ENCODE measurements around the gene TRIM9.

The TRIM9 gene

DNA sequence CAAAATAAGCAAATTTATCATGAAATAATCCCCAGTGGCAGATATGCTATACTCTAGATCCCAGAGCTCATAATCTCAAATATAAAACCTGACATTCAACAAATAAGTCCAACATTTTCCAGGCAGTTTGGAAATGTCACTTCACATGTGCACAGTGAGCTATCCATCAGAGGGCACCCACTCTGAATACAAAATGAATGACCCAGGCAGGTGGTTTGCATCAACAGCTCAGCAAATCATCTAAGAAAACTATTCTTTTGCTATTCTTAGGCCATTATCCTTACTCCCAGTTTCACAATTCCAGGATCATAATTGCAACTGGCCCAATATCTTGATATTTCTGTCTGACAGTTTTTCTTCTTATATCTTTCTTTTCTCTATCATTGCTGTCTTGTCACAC is 38.5 kb downstream of the TRIM9 start:
- DNase-seq (ENCODE audit: low spot score), result no peak

DNA sequence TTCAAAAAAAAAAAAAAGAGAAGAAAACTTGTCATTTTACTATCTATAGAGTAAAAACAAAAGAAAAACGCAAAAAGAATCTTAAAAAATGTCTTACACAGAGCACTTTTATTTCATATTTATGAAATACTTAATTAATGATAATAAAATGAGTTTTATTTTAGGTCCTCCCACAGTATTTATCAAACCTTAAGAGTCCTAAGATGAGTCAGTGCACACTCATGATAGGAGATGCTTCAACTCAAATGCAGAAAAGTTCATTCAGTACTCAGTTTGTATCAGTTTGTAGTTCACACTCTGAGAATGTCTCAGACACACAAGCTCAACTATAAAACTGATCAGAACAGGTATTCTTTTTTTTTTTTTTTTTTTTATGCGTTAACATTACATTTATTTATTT is 41.7 kb downstream of the TRIM9 start:
- peak; percentile 9 for DNase-seq (ENCODE audit: low spot score)

DNA sequence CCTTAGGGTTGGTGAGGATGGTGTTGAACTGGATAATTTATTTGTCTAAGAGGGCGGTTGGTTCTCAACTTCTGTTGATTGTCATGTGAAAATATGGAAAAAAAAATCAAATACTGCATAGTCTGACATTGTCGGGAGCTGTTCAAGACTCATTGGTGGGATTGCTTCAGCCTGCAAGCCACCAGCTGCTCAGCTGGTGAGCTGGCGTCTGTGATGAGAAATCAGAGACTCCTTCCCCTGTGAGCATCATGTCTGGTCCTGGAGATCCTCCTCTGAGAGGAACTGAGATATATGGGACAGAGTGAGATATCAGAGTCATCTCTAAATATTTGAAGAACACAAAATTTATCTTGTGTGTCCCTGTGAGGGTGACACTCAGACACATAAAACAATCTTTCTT is 49.9 kb downstream of the TRIM9 start:
- no peak for DNase-seq (ENCODE audit: low spot score)

DNA sequence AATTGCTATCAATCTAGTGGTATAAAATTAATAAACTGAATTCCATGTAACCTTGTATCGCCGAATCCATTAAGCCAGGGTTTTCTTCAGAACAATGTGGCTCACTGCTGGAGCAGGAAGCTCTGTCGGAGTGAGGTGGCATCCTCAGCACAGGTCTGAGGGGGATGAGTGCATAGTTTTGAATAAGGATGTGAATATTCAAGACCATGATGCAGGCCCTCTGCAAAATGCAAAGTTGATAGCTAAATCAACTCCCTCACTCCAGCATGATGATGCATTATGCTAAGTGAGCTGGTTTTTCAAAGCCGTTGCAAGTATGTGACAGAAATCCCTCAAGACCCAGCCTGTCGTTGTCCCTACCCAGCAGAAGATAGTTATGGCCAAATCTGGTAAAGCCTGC is 53.0 kb downstream of the TRIM9 start:
- DNase-seq (ENCODE audit: low spot score), result no peak

DNA sequence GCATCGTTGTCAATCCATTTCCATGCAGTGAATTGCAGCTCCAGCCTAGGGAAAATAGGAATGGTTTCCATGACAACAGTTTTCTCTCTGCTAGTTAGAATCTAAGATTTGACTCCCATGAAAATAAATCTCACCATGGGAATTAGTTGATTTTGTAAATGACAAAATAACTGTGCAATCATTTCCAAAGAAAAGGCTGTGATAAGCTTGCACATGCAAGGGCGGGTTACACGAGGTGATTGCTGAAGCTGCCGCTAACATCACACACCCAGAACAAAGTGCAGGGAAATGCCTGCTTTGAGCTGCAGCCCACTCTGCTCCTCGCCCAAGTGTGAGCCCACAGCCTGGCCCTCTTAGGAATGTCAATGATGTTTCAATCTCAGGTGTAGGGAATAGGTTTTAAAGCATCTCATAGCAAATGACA is 53.8 kb downstream of the TRIM9 start:
- DNase-seq (ENCODE audit: low spot score), result no peak

DNA sequence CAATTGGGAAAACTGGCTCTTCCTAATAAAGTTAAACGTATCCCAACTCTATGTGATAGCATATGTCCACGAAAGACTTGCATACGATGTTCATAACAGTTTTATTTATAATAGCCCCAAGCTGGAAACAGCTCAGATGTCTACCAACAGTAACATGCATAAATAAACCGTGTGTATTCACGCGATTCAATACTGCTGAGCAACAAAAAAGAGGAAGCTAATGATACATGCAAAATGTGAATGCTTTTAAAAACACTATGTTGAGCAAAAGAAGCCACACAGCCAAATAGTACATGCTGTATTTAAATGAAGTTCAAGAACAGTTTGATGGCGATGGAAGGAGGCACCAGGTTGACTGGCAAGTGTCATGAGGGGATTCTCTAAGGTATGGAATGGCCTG is 55.7 kb downstream of the TRIM9 start:
- no peak for DNase-seq (ENCODE audit: low spot score)

DNA sequence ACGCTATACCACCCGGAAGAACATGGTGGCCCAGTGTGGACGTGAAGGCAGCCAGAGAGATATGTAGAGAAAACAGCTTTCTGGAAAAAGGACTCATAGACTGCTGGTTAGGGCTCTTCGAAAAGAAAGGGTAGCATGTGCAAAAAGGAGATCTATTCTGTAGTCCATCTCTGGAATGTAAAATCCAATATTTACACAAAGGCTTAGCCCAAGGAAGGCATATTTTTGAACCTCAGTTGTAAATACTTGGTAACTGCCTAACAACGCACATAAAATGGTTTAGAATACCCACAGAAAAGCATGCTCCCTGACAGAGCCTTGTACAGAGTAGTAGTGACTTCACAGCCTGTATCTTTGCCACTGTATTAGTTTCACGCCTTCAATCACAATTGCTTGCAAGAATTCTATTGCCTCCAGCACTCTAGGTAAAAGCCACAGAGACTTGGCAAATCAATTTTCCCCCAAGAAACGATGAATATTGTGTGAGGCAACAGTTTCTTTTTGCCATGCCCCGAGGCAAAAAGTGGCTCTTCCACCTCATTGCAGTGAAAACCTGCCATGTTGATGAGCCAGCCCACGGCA is 59.2 kb downstream of the TRIM9 start:
- no peak for DNase-seq (ENCODE audit: low spot score)

DNA sequence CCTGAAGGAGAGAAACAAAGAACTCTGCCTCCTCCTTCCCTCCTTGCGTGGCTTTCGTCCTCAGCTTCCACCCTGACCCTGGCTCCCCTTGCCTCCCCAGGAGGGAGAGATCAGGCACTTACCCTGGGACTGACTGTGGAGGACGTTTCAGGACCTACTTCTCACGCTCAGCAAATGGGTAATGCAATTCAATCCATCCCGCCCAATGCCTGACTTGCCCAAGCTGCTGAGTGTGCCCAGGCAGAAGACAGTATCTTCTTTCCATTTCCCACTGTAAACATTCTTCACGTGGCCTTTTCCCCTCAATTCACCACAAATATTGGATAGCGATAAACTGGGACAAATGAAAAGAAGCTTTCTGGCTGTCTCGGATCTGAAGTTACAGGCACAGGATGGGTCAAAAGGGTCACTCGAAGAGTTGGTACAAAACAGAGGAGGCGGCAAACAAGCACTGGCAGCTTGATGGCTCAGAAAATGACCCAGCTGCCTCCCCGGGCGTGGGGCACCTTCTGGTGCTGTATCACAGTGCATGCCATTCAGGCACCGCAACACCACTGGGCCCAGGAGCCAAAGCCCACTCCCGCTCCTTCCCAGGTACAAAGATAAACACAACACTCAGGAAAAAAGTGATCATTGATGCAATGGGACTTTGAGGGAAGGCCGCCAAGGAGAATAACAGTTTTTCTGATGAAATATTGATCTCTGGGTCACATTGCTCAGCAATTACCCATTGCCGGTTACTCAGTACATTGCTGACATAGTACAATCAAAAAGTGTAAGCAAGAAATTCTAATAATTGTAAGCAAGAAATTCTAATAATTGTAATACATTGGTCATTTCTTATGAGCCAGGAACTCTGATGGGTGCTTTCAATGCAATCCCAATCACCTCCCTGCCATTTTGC is 65.8 kb downstream of the TRIM9 start:
- DNase-seq (ENCODE audit: low spot score), result no peak

DNA sequence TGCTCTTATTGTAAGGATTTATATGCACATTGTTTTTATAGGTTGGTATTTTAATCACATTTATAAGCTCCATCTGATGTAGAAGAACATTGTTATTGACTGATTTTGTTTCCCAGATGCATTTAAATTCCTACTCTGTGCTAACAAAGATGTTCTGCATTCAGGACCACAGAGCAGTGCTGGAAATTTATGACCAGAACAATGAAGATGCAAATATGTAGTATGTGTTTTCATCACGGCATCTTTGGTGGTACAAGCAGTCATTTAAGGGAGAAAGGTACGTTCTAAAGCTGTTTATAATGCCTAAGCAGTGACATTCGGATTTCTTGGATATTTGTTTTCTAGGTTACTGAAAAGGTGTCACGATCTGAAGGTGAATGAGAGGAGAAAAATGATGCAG is 66.5 kb downstream of the TRIM9 start:
- no peak for DNase-seq (ENCODE audit: low spot score)

DNA sequence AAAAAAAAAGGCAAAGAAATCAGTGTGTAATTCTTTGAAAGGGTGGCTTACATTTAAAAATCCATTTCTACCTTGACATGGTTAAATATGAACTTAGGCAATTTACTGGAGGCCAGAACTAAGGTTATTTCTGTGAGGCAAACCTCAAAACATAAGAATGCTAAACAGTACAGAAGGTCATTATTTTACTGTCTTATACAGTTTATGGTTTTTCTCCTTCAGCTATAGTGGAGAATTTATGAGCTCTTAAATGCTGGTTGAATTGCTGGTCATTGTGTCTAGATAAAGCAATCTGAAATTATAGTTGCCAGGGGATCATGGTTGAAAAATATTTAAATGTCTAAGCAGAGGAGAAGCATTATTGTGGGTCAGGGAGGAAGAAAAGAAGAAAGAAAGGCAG is 70.5 kb downstream of the TRIM9 start:
- DNase-seq (ENCODE audit: low spot score), result no peak

DNA sequence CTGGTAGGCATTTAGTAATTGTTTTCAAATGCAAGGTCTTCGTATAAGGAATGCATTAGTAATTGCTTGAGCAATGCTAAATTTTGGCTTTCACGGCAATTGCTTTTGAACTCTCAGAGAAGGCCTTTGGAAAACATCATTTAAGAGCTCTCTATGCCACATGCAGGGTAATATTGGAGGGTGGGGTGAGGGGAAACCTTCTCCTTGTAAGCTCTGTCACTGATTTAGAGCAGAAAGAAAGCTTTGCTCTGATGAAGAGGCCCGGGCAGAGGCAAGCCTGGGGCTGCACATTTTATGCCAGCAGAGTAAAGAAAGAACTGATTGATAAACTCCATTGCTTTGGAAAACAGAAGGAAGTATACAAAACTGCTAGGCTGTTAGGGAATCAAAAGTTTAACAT is 70.9 kb downstream of the TRIM9 start:
- DNase-seq (ENCODE audit: low spot score), result no peak

DNA sequence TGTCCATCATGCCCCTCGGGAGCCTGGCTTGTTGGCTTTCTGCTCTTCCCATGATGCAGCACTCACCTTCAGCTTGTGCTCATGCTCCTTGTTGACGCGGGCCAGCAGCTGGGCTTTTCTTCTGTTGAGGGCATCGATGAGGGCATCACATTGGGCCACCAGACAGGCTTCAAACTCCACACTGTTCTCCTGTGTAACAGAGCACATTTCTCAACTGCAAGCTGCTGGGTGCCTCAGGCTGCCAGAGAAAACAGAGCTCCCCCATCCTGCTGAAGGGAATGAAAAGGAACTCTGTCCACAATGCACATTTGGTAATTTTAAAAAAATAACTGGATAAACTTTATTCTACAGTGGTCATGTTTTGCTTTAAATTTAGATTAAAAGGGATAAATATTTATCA is 72.1 kb downstream of the TRIM9 start:
- no peak for DNase-seq (ENCODE audit: low spot score)

DNA sequence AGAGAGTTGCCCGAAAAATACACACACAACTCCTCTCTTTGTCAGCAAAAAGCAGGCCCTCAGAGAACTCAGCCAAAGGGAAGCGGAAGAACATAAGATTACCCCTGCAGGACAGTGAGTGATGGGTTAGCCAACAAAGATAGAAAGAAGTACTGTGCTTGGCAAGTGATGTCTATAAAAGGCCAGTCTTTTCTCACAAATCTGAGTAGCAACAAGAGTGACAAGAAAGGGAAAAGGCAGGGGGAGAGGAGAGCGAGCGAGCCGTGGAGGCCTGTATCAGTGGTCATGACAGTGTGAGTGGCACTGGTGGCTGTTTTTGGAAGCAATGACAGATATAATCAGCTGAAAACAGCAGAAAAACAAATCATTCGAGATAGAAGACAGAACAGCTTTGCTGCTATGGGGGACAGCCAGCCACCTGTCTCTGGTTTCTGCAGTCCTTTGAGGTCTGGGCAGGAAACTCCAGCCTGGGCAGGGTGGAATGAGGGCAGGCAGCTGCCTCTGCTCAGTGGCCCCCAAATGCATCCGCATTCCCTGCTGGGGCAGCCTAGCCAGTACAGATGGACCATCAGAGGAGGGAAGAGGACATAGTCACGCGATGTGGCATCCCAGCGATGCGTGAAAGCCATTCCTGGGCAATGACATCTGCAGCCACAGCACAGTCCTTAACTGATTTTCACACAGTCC is 74.7 kb downstream of the TRIM9 start:
- no peak for DNase-seq (ENCODE audit: low spot score)

DNA sequence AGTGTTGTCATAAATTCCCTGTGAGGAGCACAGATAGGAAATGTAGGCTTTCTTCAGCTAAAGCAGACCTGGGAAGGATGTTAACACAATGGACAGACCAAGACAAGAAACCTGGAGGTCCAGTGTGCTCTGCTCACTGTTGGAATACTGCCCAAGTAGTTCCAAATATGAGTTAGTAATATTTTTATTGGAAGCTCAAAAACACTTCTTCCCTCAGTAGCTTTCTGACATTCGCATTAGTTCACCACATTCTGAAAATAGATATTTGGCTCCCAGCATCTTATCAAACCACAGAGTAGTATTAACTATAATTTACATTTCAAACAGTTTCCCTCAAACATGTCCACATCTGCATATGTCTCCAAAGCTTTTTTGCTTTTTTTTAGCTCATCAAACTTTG is 75.8 kb downstream of the TRIM9 start:
- DNase-seq (ENCODE audit: low spot score), result no peak

DNA sequence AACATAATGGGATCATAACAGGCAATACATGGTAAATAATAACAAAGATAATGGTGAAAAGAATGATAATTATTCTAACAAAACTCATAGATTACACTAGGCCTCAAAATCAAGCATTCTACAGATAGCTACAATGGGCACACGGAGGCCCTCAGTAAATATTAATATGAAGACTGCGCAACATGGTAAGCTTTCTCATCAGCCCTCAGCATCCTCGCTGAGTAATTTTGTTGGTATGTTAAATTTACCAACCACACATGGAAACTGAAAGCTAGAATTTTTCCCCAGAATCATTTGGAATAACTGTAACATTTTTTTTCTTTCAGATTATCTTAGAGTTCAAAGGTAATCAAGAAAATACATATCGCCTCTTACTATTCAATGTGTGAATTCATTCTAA is 76.4 kb downstream of the TRIM9 start:
- DNase-seq (ENCODE audit: low spot score), result no peak

DNA sequence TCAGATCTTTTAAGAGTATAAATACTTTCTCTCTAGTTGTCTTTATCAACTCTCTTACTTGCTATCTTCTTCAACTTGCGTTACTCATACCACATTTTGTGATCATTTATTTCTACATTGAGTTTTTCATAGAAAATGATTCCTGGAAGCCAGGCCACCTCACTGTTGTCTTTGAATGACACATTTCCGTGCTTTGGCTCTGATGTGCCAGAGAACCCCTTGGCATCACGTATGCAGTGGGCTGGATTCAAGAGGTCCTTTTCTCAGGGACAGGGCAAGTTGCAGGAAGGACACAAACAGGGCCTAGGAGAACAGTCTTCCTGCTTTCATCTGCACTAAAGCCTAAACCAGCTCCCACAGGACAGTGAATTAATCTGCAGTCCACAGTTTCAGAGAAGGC is 80.3 kb downstream of the TRIM9 start:
- DNase-seq (ENCODE audit: low spot score), result no peak

DNA sequence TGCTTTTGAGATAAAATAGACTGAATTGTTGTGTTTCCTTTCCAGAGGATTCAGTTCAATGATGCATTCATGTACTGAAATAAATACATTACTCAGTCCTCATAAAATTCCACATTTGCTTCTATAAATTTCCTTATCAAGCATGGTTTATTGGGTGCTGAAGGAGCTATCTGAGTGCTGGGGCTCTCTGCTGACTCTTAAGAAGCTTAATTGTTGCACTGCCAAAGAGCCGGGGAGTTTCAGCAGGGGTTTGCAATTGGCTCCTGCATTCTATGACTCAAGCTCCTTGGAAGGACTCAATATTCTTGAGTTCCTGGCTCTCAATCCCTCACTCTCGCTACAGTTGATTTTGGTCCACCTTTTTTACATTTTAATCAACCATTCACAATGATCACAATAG is 80.8 kb downstream of the TRIM9 start:
- no peak for DNase-seq (ENCODE audit: low spot score)

DNA sequence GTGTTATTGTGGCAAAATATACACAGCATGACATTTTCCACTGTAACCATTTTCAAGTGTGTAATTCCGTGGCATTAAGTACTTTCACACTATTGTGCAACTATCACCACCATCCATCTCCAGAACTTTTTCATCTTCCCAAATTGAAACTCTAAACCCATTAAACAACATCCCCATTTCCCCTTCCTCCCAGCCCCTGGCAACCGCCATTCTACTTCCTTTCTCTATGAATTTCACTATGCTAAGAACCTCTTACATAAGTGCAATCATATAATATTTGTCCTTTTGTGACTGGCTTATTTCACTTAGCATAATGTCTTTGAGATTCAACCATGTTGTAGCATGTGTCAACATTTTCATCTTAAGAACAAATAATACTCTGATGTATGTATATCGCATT is 82.8 kb downstream of the TRIM9 start:
- no peak for DNase-seq (ENCODE audit: low spot score)

DNA sequence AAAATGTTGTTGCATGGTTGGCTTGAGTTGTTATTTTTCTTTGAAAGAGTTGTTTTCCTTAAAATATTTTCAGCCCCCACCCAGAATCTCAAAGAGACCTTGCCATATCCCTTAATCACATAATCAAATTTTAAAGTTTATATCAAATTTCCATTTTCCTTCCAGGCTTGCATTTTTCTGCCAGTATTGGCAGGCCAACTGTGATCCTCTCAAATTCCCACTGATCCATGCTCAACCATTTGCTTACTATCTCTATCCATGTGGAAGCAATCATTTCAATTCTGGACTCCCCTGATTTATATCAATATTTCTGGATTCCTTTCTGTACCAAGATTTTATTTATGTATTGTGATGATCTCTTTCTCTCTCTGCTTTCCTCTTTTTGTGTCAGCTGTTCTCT is 86.5 kb downstream of the TRIM9 start:
- DNase-seq (ENCODE audit: low spot score), result no peak

DNA sequence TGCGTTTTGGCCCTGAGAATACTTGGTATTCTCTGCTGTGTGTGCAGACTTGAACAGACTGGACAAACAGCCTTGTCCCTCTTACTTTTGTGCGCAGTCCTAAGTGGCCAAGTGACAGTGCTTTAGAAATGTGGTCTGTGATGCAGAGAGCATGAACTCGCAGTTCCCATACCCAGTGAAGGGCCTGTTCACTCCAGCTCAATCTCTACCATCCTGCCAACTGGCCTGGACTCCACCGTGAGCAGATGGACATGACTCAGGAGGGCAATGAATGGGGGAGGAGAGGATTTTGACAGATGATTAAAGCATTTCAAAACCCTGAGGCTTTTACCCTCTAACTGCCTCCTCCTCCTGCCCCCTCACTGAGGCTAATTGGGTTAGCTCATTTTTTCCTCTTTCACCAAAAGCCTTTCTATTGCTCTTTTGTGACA is 88.1 kb downstream of the TRIM9 start:
- DNase-seq (ENCODE audit: low spot score), result peak; percentile 32

DNA sequence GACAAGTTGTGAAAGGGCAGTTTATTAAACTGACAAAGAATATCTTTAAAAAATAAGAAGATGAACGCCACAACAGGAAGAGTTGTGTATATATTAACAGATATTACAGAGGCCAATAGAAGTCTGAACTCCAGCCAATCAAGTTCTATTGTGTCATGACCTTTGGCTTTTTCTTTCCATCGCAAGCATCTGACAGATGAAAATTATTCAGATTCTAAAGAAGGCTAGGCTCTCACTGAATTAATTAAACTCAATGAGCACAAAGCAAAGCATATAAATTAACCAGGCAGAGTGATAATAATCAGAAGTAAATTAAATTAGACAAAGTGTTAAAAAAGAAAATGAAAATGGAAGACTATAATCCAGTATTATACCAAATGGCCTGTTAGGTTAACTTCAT is 88.6 kb downstream of the TRIM9 start:
- DNase-seq (ENCODE audit: low spot score), result no peak

DNA sequence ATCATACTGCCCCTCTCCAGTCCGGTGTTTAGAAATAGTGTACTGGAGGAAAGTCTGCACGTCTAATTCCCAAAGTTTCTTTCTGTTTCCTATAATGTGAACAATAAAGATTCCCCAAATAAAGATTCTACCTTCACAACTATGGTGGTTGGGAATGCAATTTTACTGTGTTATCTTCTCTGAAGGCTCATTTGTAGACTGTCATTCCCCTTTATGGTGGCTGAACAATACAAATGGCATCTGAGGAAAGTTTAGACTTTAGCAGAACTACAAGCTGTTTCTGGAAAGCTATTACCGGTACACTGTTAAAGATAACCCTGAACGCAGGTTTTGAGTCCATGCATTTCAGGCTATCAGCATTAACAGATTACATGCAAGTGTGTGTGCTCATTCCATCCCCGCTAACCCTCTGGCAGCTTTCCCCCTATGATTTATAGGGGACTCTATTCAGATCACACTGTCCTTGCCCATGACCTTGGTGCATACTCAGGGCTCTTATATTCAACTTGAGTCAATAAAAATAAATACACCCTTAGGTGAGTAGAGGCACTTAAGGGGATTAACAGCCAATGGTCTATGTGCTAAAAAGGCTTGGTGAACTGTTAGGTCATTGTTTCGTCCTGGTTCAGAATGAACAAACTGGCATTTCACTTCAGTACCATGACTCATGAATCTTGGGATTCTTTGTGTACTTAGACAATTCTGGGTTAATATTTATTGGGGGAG is 89.9 kb downstream of the TRIM9 start:
- no peak for DNase-seq (ENCODE audit: low spot score)

All from RKO (cell line).